NCI-H526 treated with DMSO at 0.1 percent for 48 hours (cell line): Measurements from ENCODE around the gene RASD2.

Experiments used
- DNase-seq: peaks from one replicate; lab custom pipeline; 2025; lab: John Stamatoyannopoulos, UW

Gene RASD2

GRCh38 chr22:35541254-35541748 lies 670 bp downstream of the RASD2 start:
- no peak for DNase-seq

GRCh38 chr22:35542157-35542938 lies 1.7 kb downstream of the RASD2 start:
- DNase-seq: no peak

DNA sequence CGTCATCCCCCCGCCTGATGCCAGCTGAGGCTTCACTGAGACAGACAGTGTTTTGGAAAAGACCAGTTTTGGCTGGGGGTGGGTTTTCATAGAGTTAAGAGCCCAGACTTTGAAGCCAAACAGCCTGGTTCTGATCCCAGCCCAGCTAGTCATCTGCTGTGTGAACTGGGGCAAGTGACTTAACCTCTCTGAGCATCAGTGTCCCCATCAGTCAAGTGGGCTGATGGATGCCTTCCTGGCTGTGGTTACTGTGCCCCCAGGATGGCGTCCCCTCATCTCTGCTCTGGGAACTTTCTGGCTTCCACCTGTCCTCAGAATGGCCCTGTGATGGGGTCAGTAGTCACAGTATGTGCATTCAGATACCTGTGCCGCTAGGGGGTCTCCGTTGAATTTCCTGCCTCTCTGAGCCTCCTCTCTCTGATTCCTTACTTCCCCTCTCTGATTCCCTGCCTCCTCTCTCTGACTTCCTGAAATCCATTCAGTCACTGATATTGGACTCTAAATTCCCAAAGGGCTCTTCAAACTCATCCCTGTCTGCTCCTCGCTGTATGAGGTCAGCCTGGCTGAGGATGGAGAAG lies 2.4 kb downstream of the RASD2 start:
- DNase-seq: no peak

DNA sequence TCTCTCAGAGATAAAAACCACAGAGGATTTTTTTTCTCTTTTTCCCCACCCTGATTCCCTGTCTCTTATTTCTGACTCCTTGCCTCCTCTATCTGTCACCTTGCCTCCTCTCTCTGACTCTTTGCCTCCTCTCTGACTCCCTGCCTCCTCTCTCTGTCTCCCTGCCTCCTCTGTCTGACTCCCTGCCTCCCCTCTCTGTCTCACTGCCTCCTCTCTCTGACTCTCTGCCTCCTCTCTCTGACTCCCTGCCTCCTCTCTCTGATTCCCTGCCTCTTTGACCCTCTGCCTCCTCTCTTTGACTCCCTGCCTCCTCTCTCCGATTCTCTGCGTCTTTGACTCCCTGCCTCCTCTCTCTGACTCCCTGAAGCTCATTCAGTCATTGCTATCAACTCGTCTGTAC lies 3.1 kb downstream of the RASD2 start:
- no peak for DNase-seq

DNA sequence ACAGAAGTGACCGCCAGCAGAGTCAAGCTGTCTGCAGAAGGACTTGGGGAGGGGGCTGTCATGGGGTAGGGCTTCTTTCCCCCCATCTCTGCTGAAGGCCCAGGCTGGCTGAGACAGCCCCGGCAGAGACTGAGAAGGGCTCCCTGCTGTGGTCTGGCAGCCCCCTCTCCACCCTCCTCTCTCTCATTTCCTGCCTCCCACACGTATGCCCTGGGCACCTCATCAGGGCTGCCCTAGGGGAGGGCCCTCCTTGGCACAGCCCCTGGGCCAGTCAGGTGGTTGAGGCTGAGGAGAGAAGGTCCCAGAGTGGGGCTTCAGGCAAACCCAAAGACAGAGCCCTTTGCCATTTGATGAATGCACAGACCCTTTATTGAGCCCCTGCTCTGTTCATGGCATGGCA lies 3.6 kb downstream of the RASD2 start:
- DNase-seq: no peak

DNA sequence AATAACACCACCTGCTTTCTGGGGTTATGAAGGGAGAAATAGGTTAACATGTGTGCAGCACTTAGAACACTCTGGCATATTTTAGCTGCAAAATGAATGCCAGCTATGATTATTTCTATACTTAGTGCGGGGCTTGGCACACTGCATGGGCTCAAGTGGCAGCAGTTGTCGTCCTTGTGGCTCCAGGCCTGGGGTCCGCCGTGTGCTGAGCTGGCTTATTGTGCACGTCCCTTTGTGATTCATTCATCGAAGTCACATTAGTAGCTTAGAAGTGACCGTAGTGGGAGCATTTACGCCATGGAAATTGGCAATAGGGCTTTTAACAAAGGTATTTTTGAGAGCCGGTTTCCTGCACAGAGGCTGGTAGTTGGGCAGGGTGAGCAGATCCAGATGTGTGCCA lies 4.2 kb downstream of the RASD2 start:
- no peak for DNase-seq

DNA sequence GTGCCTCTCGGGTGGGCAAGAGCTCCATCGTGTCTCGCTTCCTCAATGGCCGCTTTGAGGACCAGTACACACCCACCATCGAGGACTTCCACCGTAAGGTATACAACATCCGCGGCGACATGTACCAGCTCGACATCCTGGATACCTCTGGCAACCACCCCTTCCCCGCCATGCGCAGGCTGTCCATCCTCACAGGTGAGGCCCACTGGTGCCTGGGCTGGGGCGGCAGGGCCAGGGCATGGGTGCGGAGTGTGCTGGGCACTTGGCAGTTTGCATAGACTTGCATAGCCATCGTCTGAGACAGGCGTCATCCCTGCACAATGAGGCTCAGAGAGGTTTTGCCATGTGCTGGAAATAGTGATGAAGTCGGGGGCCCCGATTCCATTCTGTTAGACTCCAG lies 6.3 kb downstream of the RASD2 start:
- no peak for DNase-seq

GRCh38 chr22:35547987-35548721 lies 7.5 kb downstream of the RASD2 start:
- DNase-seq: no peak

GRCh38 chr22:35548722-35549112 lies 8.1 kb downstream of the RASD2 start:
- DNase-seq: no peak

DNA sequence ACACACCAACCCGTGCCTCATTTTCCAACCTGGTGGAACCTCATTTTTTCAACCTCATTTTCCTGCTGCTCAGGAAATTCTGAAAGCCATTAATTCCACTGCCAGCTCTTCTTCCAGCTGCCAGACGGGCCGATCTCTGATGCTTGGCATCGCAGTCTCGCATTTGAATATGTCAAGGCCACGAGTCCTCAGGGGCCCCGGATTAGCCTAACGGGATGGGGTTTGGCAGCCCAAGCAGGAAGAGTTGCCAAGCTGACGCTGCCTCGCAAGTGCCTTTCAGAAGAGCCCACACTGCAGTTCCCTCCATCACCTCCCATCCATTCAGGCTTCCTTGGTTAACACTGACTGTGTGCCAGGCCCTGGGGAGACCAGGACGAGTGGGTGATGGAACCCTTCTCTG lies 8.7 kb downstream of the RASD2 start:
- DNase-seq: no peak

DNA sequence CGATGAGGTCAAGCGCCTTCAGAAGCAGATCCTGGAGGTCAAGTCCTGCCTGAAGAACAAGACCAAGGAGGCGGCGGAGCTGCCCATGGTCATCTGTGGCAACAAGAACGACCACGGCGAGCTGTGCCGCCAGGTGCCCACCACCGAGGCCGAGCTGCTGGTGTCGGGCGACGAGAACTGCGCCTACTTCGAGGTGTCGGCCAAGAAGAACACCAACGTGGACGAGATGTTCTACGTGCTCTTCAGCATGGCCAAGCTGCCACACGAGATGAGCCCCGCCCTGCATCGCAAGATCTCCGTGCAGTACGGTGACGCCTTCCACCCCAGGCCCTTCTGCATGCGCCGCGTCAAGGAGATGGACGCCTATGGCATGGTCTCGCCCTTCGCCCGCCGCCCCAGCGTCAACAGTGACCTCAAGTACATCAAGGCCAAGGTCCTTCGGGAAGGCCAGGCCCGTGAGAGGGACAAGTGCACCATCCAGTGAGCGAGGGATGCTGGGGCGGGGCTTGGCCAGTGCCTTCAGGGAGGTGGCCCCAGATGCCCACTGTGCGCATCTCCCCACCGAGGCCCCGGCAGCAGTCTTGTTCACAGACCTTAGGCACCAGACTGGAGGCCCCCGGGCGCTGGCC lies 11.0 kb downstream of the RASD2 start:
- DNase-seq: no peak

- no peak for DNase-seq
Measured at GRCh38 chr22:35552196-35552842, 11.7 kb downstream of the RASD2 start.

GRCh38 chr22:35552846-35553245 lies 12.2 kb downstream of the RASD2 start:
- DNase-seq: no peak

DNA sequence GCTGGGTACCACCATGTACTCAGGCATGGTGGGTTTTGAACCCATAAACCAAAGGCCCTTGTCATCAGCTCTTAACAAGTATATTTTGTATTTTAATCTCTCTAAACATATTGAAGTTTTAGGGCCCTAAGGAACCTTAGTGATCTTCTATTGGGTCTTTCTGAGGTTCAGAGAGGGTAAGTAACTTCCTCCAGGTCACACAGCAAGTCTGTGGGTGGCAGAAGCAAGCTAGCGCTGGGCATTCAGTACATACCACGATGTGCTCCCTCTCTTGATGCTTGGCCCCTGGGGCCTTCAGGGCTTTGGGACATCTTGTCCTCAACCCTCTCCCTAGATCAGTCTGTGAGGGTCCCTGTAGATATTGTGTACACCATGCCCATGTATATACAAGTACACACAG lies 12.7 kb downstream of the RASD2 start:
- DNase-seq: no peak

DNA sequence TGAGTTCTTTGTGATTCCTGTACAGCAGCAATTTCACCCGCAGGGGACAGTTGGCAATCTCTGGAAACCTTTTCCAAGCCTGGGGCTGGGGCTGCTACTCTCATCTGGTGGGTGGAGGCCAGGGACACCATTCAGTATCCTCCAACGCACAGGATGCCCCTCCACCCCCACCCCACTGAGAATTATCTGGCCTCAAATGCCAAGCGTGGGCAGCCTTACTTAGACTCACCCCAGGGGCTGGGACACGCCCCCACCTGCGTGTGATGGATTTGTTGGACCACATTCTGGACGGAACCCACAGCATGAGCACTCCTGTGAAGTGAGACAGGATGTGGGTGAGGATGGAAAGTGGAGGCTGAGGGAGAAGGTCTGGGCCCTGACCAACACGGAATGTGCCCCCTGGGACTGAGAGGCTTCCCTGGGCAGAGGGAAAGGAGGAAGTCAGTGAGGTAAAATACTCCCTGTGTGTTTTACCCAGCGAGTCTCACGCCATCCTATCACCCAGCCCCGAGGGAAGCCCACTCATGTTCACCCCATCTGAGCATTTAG lies 13.7 kb downstream of the RASD2 start:
- no peak for DNase-seq

DNA sequence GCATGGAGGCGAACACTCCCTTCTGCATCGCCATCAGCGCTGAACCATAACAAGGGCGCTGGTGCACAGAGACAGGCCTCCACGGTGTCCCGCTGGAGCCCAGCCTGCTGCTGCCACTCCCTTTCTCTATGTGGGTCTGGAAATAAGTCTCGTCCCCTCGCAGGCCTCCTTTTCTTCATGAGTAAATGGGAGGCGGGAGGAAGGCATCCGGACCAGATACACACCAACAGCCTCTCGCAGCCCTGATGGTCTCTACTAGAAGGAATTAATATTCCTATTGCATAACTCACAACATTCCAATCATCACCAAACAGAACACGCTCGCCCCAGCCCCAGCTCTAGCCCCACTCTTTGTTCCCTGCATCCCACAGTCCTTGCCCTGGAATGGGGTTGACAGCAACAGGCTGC lies 14.9 kb downstream of the RASD2 start:
- no peak for DNase-seq

- no peak for DNase-seq
Measured at GRCh38 chr22:35555946-35556547, 15.4 kb downstream of the RASD2 start.

GRCh38 chr22:35556666-35557065 lies 16.0 kb downstream of the RASD2 start:
- DNase-seq: no peak

DNA sequence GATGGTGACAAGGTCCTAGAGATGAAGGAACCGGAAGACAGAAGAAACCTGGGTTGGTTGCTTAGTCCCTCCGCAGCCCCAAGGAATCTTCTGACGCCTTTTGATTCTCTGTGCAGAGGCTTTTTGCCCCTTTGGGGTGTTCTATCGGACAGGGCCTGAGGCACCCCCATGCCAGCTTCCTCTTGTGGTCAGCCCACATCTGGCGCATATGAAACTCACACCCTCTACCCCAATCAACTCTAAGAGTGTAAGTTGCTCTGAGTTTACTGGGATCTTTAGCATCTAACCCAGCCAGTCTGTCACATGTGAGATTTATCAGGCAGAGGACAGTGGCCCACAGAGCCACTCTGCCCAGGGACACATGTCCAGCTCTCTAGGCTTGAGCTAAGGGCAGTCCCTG lies 17.4 kb downstream of the RASD2 start:
- no peak for DNase-seq

GRCh38 chr22:35558719-35559118 lies 18.1 kb downstream of the RASD2 start:
- no peak for DNase-seq

GRCh38 chr22:35559354-35560005 lies 18.8 kb downstream of the RASD2 start:
- no peak for DNase-seq
